ENCODE results near the gene COPE. TPM values are rescaled to one million over a fixed set of nuclear protein-coding genes. Genes with fewer than 3 reads are reported as not detected.
"Not testable (repeated sequence)": the region's sequence is repeated elsewhere in the genome, so short reads cannot be mapped to it uniquely, and the experiment has no call there.

Gene COPE
- total and polyA plus RNA-seq, 8 donors: 81.1 to 226 (median 103) TPM

DNA sequence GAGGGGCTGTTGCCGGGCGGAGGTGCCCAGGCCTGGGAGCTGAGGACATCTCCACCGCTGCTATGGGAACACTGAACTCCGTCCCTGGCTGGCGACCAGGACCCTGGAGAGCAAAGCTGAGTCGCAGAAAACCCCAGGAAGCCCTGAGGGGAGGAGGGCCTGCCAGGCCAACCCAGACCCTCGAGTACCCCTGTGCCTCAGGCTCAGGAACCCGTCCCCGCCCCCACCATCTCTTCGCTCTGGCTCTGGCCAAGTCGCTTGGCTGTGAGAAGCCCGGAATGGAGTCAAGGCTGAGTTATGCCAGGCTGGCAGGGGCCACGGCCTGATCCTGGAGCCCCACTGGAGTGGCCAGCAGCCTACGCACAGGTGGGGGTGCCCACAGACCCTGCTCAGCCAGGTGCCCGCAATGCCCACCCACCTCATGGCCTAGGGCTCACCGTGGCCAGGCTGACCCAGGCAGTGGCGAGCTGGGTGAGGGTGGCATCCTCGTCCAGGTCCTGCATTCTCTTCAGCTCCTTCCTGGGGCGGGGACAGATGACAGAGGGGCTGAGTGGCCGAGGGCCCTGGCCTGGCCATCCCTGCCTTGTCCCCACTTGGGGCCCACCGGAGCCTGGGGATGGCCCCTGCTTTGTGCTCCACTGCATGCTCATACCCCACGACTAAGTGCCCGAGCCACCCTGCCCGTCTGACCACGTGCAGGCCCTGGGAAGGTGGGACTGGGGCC lies 14.7 kb downstream of the COPE start:
- no peak for DNase-seq
- Histone ChIP-seq H3K27me3 (no peaks in the 10 kb centered on the region), H3K4me3 (no peak overlapping the region), H3K27ac (no peak overlapping the region), H3K4me1 (no peaks in the 10 kb centered on the region), H3K36me3 (peaks cover 0 to 97% of the 10 kb centered on the region in 2 donors), H3K9me3 (no peaks in the 10 kb centered on the region)
- TF ChIP-seq, protein P1, sequence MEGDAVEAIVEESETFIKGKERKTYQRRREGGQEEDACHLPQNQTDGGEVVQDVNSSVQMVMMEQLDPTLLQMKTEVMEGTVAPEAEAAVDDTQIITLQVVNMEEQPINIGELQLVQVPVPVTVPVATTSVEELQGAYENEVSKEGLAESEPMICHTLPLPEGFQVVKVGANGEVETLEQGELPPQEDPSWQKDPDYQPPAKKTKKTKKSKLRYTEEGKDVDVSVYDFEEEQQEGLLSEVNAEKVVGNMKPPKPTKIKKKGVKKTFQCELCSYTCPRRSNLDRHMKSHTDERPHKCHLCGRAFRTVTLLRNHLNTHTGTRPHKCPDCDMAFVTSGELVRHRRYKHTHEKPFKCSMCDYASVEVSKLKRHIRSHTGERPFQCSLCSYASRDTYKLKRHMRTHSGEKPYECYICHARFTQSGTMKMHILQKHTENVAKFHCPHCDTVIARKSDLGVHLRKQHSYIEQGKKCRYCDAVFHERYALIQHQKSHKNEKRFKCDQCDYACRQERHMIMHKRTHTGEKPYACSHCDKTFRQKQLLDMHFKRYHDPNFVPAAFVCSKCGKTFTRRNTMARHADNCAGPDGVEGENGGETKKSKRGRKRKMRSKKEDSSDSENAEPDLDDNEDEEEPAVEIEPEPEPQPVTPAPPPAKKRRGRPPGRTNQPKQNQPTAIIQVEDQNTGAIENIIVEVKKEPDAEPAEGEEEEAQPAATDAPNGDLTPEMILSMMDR (IDR thresholded peaks at IDR 0.05): no peak
- intact Hi-C loops (cut with DNase I): no loop called here
- ATAC-seq: no peak

GRCh38 chr19:18903156-18904037 lies 15.8 kb downstream of the COPE start:
- no peaks in the 10 kb centered on the region for H3K4me1 ChIP-seq
- no peak overlapping the region for H3K27ac ChIP-seq
- TF ChIP-seq, protein P1 (IDR thresholded peaks at IDR 0.05): no peak
- H3K36me3 ChIP-seq: peaks cover 0 to 97% of the 10 kb centered on the region in 2 donors
- H3K27me3 ChIP-seq: no peaks in the 10 kb centered on the region
- intact Hi-C loops (cut with DNase I): no loop called here
- no peak for DNase-seq
- ATAC-seq: no peak
- no peaks in the 10 kb centered on the region for H3K9me3 ChIP-seq
- no peak overlapping the region for H3K4me3 ChIP-seq

DNA sequence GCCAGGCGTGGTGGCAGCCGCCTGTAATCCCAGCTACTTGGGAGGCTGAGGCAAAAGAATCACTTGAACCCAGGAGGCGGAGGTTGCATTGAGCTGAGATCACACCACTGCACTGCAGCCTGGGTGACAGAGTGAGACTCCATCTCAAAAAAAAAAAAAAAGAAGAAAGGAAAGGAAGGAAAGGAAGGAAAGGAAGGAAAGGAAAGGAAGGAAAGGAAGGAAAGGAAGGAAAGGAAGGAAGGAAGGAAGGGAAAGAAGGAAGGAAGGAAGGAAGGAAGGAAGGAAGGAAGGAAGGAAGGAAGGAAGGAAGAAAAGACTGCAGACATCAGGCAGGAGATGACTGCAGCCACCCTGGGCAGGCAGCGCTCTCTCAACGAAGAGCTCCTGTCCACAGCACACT lies 16.7 kb downstream of the COPE start:
- H3K36me3 ChIP-seq: peaks cover 0 to 89% of the 10 kb centered on the region in 2 donors

DNA sequence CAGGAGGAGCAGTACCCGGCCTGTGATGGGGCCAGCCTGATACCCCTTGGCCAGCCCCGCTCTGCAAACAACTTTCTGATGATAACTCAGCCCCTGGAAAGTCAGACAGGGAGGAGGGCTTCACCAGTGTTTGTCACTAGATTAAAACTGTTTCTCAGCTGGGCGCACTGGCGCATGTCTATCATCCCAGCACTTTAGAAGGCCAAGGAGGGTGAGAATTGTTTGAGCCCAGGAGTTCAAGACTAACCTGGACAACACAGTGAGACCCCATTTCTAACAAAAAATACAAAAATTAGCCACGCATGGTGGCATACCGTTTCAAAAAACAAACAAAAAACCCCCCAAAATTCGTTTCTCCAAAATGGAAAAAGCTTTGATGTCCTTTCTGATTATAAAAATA lies 17.7 kb downstream of the COPE start:
- Histone ChIP-seq H3K4me3 (no peak overlapping the region), H3K27me3 (peaks cover 0 to 10% of the 10 kb centered on the region in 2 donors), H3K9me3 (no peaks in the 10 kb centered on the region), H3K36me3 (peaks cover 0 to 78% of the 10 kb centered on the region in 2 donors), H3K4me1 (peaks cover 0 to under 1% of the 10 kb centered on the region in 2 donors), H3K27ac (no peak overlapping the region)
- intact Hi-C loops (cut with DNase I): no loop called here
- DNase-seq (no peak), ATAC-seq (no peak)
- TF ChIP-seq, protein P1 (IDR thresholded peaks at IDR 0.05): no peak

More for the DNA sequence above, 16.7 kb downstream of the COPE start:
- H3K27ac ChIP-seq; ATAC-seq; H3K27me3 ChIP-seq; intact Hi-C loops (cut with DNase I); H3K4me1 ChIP-seq; DNase-seq; H3K4me3 ChIP-seq; H3K9me3 ChIP-seq: not testable (repeated sequence)

- no peaks in the 10 kb centered on the region for H3K9me3 ChIP-seq
- intact Hi-C loops (cut with DNase I): no loop called here
- H3K27ac ChIP-seq: no peak overlapping the region
- H3K27me3 ChIP-seq: peaks cover 0 to 15% of the 10 kb centered on the region in 2 donors
- no peak overlapping the region for H3K4me3 ChIP-seq
- H3K4me1 ChIP-seq: peaks cover 0 to 5% of the 10 kb centered on the region in 2 donors
- peaks cover 0 to 72% of the 10 kb centered on the region in 2 donors for H3K36me3 ChIP-seq
- TF ChIP-seq, protein P1 (IDR thresholded peaks at IDR 0.05): no peak
- DNase-seq (no peak), ATAC-seq (no peak)
Observed at GRCh38 chr19:18900700-18901481, 18.3 kb downstream of the COPE start.

Measured in left lung (tissue), 10 donors.